Stimulated activated CD8-positive, alpha-beta memory T cell treated with anti-CD3 and anti-CD28 coated beads, Interleukin-2, amount 100 ng/mL, for 1 hour (primary cell): ENCODE data around the gene IER5L.

Experiments
- DNase-seq, 2 donors: peaks; one replicate each; pipeline ENCODE4 v3.0.0-alpha.2; 2020; ENCODE audit warnings: low read depth in 2 of 2

The IER5L gene

DNA sequence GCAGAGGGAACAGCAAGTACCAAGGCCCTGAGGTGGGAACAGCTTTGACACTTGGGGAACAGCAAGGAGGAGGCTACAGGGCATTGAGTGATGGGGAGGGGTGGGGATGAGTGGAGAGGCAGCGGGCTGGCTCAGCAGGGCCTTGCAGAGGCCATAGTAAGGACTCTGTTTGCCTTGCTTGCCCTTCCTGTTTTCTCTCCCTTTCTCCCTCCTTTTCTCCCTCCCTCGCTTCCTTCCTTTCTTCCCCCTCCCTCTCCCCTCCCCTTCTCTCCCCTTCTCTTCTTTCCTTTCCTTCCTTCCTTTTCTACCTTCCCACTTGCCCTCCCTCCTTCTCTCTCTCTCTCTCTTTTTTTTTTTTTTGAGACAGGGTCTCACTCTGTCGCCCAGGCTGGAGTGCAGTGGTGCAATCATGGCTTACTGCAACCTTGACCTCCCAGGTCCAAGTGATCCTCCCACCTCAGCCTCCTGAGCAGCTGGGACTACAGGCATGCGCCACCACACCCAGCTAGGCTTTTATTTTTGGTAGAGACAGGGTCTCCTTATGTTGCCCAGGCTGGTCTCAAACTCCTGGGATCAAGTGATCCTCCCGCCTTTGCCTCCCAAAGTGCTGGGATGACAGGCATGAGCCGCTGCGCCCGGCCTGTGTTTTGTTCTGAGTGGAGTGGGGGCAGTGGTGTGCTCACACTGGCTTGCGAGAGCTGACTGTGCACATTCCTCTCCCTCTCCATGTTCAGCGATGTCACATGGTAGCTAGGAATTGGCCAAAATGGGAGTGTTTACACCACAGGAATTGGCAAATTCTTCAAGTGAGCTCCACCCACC is 17.1 kb downstream of the IER5L start:
- no peak for DNase-seq

DNA sequence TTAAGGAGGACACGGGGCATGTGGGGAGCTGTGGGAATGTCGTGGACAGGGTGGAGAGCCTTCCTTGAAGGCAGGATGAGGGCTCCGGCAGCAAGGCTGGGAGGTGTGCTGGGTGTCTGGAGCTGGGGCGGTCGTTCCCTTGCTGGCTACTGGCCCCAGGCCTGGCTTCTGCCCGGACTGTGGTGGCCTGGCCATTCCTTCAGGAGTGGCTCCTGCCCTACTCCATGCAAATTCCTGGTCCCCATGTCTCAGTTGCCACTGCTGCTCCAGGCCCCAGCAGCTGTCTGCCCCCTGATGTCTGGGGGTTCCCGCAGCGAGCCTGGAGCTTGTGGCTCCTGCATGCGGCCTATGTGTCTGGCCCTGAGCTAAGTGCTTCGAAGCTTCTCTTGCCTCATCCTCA is 21.9 kb downstream of the IER5L start:
- DNase-seq = no peak

DNA sequence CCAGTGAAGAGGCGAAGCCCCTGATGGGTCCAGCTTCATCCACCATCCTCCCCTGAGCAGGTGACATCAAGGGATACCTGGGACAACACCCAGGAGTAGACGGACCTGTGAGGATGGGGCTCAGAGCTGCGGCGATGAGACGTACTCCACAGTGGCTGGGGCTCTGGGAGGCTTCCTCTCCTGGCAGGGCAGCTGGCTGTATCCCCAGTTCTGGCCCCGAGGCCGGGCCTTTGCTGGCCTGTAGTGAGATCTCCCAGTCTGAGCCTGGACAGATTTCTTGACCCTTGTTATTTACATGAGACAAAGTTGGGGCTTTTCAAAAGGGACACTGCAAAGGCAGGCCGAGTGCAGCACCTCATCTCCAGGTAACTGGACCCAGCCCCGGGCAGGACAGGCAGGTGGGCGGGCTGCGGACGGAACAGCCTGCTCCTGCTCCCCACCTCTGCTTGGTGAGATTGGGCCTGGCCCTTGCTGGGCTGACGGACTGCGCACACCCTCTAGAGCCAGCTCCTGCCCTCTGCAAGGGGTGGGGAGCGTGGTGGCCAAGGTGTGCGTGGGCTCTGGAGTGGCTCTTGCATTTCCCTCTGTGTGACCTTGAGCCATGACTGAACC is 23.1 kb downstream of the IER5L start:
- DNase-seq = no peak

DNA sequence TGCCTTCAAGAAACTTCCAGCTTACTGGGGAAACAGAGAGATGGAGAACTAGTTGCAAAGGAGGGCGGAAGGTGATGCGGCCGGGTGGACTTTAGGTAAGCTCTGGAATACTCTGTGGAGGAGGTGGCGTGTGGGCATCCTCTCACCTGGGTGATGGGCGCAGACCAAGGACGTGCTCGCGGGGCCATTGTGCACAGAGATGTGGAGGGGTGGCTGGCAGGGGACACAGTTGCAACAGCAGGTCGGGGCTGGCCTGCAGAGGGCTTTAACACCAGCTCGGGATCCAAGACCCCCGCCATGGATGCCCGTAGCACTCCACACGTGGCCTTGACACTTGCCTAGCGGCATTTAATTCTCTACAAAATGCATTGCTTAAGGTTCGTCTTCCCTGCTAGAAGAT is 26.6 kb downstream of the IER5L start:
- no peak for DNase-seq

DNA sequence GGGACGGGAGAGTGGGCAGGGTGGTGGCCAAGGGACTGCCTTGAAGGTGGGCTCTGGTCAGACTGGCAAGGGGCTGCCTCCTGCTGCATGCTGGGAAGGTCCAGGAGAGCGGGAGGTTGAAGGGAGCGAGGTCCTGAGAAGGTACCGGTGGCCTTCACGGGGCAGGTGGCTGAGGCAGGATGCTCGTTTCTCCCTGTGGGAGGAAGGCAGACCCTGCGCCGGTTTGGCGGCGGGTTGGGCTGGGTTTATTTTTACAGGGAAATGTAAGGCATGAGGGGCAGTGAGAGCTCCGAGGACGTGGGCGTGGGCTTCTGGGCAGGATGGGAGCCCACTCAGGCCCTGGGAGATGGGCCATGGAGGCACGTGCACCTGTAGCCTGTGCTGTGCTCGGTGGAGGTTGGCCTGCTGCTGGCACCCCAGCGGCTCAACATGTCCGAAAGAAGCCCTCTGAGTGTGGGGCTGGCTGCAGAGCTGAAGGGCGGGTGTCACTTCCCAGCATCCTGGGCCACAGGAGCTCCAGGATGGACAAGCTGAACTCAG is 27.3 kb downstream of the IER5L start:
- no peak for DNase-seq

DNA sequence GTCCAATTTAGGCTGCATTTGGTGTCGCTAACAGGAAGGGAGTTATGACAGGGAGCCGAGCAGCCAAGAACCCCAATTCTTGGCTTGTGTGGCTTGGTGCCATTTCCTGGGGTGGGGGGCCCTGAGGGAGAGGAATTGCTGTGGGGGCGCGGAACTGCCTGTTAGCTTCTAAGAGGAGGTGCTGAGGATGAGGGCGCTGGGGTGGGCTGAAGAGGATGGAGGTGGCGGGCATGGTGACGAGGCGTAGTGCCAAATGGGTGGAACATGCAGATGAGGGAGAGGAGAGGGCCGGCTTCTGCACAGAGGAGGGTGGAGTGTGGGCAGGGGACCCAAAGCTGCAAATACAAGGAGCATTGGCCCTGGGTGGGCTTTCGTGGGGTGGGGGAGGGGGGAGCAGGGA is 27.9 kb downstream of the IER5L start:
- no peak for DNase-seq

DNA sequence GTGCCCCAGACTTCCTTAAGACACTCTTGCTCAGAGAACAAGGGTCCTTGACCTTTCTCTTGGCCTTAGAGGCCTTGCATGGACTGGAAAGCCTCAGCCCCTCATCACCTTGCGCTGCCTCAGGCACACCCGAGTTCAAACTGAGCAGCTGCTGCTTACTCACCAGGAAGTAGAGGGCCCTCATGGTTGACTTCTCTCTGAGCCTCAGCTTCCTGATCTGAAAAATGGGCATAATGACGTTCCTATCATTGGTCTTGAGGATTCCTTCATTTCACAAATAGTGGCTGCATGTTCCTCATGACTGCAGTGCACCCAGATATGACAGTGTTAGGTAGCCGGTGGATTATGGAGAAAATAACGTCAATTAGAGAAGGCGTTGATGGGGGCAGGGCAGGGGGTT is 28.6 kb downstream of the IER5L start:
- no peak for DNase-seq

DNA sequence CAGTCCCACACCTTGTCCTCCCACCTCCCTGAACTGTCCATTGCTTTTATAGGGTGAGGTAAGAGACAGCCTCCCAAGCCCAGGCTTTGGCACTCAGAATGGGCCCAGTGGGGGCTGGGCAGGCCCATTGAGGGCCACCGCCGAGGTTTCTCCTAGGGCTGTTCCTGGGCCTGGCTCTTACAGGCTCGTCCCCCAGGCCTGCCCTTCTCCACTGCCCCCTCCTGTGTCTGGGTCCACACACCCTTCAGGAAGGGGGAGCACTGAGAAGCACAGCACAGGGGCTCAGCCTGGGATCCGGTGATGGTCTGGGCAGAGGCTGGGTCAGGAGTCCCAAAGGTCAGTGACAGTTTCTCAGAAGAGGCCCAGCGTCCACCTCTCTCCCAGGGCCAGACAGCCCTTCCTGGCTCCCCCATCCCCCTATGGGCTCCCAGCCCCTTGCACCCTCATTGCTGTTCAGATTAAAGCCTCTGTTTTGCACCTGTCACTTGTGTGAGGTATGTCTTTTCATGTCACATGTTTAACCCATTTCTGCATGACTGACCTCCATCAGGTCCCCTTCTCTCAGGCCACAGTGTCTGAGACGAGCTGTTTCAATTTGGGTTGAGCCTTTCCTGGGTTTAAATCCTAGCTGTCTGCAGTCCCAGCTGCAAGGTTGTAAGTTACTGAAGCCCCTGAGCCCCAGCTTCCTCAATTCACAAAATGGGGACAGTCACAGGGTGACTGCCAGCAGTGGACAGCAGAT is 29.4 kb downstream of the IER5L start:
- no peak for DNase-seq

DNA sequence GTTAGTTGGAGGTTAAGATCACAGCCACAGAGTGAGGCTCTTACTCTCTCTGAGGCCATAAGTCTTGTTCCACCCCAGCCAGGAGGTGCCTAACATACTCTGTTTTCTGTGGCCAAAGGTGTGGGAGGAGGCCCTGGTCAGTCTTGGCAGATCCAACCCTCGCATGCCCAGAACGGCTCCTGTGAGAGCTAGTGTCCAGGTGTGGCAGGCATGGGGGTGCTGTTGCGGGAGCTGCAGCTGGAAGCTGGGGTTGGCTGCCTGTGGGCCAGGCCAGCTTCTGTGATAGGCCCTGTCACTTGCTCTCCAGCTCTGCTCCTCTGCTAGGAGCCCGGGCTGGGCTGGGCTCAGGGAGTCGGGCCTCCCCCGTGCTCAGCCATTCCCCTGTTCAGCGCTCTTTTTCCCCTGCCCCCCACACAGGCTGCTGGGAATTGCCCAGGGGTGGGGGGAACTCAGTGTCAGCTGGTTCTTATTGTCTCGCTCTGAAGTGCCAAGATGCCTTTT is 31.6 kb downstream of the IER5L start:
- DNase-seq = no peak

DNA sequence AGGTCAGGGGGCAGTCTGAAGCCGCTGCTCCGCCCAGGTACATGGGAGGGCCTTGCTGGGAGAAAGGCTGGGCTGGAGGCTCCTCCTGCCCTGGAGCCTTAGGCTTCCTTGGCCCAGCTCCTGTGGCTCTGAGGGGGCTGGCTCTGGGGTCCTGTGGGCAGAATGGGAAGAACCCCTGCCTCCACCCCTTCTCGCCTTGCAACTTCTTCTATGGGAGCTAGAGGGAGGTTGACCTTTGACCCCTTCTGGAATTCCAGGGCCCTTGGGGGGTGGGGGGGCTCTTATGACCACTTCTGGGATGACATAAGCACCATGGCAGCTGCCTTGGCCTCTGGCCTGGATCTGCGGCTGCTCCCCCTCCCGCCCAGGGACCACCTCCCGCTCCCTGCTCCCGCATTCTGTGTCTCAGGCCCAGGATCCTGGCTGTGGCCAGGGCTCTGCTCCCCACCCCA is 32.2 kb downstream of the IER5L start:
- DNase-seq = no peak

DNA sequence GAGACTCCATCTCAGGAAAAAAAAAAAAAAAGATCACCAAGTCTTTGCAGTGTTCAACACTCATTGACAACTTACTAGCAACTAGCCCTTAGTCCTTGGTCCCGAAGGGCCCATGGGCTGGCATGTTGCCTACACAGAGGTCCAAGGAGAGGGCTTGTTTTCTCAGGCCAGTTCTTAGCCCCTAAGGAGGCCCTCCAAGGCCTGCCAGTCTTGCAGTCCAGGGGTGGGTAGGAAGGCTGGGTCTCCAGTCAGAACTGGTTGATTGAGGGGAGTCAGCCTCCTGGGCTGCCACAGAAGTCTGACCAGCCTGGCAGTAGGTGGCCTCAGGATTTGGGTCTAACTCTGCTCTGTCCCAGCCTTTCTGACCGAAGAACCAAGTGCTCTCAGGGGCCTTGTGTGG is 32.7 kb downstream of the IER5L start:
- DNase-seq = no peak

DNA sequence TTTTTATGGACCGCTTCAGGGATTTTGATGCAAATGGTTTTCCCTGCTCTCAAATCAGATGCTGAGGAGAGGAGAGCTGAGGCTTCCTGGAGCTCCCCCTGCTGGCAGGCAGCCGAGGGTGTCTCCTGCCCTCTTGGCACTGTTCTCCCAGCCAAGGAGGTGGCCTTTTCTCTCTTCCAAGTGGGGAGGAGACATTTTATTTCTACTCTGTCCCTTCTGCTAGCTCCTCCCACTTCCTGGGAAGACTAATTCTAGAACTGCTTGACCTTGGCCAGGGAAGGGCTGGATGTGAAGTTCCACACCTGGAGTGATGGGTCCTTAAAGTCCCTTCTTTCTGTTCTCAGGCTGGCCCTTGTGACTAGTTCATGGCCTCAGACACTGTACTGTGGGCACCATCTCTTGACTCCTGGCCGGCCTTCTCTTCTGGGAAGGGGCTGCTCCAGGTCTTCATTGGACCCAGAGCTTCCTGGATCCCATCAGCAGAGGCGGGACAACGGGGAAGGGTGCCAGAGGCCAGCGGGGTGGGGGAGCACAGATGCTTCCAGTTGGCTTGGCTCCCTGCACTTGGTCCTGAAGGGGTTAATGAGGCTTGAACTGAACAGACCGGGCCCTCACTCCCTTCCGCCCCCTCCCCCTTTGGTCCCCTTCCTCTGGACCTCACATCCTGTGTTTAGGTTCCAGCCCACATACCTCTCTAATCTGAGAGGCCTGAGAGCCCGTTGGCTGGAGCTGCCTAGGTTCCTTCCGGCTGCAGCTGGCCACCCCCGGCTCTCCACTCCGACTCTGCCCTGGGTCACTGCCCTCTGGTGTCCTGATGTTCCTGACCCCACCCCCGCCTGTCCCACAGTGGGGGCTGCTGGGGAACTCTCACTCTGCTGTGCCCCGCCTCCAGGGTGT is 34.8 kb downstream of the IER5L start:
- peak; percentile 35 to 55 for DNase-seq

DNA sequence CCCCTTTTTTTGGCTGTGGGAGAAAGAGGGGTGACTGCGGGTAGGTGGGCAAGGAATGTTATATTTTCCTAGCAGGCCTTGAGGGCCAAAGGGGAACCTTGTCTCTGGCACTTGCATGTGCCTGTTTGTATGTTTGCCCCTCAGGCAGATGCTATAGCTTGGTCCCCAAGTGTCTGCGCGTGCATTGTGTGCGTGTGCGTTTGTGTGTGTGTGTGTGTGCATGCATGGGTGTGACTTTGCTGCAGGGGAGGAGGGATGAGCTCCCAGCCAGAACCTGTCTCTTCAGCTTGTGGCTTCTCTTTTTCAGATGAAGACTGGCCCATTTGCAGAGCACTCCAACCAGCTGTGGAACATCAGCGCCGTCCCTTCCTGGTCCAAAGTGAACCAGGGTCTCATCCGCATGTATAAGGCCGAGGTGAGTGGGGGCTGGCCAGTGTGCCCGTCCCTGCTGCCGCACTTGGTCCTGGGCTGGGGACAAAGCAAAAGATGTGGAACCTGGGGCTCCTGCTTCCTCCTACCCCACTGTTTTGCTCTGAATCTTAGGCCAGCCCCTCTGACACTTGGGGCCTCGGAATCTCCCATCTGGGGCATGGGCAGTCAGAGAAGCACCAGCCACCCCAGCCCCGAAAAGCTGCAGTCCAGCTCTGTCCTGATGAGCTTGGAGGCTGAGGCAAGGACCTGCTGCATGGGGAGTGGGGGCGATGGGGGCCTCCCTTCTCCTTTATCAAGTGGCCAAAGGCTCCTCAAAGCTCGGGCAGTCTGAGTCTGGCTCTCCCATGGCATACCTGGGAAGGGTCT is 35.7 kb downstream of the IER5L start:
- no peak for DNase-seq

DNA sequence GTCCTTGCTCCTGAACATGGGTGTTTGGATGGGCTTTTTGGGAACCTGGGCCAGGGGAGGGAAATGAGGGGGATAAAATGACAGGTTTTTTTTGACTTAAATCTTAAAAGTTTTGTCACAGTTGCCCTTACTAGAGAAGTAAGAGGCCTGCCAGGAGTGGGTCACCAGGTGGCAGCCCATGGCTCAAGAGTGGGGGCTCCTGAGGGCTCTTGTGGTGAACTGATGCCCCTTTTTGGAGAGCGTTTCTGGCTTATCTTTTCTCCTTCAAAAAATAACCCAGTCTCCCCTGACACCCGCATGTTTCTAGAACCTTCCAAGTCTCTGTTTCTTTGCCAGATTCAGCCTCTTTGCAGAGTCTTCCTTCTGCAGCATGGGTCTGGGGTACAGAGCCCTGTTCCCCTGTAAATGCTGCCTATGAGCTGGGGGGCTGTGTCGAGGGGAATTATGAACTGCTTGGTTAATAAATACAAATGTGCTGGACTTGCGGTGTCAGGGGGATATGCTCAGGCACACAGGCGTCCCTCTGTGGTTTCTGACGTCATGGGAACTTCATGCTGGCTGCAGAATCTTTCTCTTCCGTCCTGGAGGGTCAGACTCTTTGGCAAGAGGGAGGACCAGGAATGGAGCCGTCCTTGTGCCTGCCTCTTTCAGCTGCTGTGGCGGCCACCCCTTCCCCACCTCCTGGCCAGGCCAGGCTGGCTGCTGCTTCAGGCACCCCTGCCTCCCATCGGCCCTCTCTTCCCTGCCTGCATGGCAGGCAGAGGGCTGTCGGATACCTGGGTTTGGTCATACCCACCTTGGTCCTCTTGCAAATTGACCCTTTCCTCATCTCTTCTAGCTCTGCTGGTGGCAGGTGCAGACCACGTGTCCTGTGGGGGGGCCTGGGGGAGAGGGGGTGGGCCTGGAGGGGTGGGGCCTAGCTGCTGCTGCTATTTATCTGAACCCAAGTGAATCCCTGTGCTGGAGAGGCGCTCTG is 36.7 kb downstream of the IER5L start:
- peak in 1 of 2 donors; percentile 26 for DNase-seq

DNA sequence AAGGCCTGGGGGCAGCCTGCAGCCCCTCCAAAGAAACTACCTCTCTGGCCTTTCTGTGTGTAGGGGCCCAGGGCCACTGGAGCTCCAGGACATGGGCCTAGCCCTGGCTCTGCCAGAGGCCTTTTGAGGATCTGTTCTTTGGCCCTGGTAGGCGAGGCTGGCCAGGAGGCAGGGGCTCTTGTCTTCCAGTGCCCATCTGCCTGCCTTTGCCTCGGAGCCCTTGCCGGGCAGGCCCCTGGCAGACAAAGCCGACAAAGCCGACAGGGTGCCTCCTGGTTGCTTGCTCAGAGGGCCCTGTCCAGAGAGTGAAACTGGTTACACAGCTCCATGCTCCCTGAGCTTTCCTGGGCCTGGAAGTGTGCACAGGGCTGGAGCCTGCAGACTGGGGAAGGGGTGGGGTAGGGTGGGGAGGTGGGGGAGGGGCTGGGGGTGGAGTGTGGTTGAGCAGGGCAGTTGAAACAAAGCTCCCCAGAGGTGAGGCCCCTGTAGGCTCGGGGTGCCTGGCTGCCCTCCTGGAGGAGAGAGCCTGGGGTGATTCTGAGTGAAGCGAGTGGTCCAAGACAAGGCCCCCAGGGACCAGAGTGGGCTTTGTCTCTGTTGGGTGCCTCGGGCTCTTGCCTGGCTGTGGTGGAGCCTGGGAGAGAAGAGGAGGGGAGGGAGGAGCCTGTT is 37.5 kb downstream of the IER5L start:
- DNase-seq = no peak

DNA sequence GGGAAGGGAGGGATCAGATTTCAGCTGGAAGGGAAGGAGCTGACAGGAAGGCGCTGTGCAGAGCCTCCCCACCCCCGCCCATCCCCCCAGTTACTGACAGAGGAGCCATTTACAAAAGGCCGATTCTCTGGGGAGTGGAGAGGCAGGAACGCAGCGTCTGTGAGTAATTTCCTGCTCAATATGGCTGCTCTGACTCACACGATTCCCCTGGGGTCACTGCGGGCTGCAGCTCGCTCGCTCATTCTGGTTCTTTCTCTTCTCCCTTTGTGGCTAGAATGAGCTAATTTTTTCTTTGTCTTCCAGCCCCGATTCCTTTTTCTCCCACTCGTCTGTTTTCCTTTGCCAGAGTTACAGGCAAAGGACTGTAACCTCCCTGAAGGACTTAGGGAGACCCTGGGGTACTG is 38.1 kb downstream of the IER5L start:
- peak; percentile 59 to 65 for DNase-seq

DNA sequence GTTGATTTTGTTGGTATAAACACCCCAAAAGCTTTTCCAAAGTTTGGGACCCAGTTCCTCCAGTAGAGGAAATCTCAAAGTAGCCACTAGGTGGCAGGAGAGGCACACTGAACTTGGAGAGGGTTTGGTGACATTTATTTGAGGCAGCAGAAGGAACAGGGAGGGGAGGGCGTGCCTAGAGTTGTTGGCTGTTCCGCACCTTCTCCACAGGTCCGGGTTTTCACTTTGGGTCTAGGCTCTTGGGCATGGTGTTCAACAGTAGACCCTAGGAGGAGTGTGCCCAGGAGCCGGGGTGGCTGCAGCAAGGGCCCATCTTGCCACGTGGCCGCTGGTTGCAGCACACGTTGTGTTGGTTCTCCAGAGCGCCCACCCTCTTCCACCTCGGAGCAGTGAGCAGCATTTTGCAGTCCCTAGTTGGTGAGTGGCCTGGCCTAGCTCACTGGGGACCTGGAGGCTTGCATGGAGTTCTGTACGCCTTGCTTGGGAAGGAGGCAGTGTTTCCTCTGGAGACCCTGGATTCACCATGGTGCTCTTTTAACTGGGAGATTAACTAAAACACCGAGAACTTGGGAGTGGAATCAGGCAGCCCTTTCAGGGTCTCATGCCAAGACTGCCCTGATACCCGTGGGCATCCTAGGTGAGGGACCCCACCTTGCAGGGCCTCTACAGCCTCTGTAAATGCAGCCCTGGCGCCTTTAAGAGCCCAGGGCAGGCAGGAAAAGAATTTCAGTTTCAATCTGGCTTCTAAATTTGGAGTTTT is 38.6 kb downstream of the IER5L start:
- DNase-seq = peak; percentile 20 to 50
